CD4-positive, alpha-beta T cell treated with Interferon alpha-2 for 1 hour (primary cell): ENCODE data around the gene ZFHX3.

Experiments used
- DNase-seq, 2 donors: peaks; one replicate each; pipeline ENCODE4 v3.0.0-alpha.2; 2020 to 2022

ZFHX3 gene

GRCh38 chr16:73054498-73054812 is 6.5 kb upstream of the ZFHX3 start:
- DNase-seq = no peak

GRCh38 chr16:73054125-73054484 is 6.2 kb upstream of the ZFHX3 start:
- no peak for DNase-seq

- no peak for DNase-seq
Measured at GRCh38 chr16:73053364-73054124, 5.6 kb upstream of the ZFHX3 start.

- DNase-seq = no peak
Measured at GRCh38 chr16:73053038-73053363, 5.1 kb upstream of the ZFHX3 start.

- DNase-seq = no peak
Measured at GRCh38 chr16:73052576-73052975, 4.6 kb upstream of the ZFHX3 start.

GRCh38 chr16:73051961-73052360 is 4.0 kb upstream of the ZFHX3 start:
- no peak for DNase-seq

GRCh38 chr16:73051226-73051625 is 3.3 kb upstream of the ZFHX3 start:
- no peak for DNase-seq

- DNase-seq = no peak
Measured at GRCh38 chr16:73050201-73051099, 2.5 kb upstream of the ZFHX3 start.

GRCh38 chr16:73049511-73049910 is 1.6 kb upstream of the ZFHX3 start:
- DNase-seq = no peak

GRCh38 chr16:73049091-73049490 is 1.2 kb upstream of the ZFHX3 start:
- no peak for DNase-seq

GRCh38 chr16:73048292-73049080 is 558 bp upstream of the ZFHX3 start:
- DNase-seq = no peak

GRCh38 chr16:73047221-73047535 is 750 bp downstream of the ZFHX3 start:
- DNase-seq = no peak

- no peak for DNase-seq
Measured at GRCh38 chr16:73046849-73047214, 1.1 kb downstream of the ZFHX3 start.

- DNase-seq = no peak
Measured at GRCh38 chr16:73046202-73046848, 1.6 kb downstream of the ZFHX3 start.

- DNase-seq = no peak
Measured at GRCh38 chr16:73043828-73044467, 4.0 kb downstream of the ZFHX3 start.

GRCh38 chr16:73042807-73043206 is 5.1 kb downstream of the ZFHX3 start:
- no peak for DNase-seq

- no peak for DNase-seq
Measured at GRCh38 chr16:73041676-73042075, 6.3 kb downstream of the ZFHX3 start.

GRCh38 chr16:73040735-73041402 is 7.1 kb downstream of the ZFHX3 start:
- no peak for DNase-seq

- no peak for DNase-seq
Measured at GRCh38 chr16:73040136-73040535, 7.8 kb downstream of the ZFHX3 start.

GRCh38 chr16:73037845-73038570 is 9.9 kb downstream of the ZFHX3 start:
- no peak for DNase-seq

GRCh38 chr16:73037331-73037745 is 10.6 kb downstream of the ZFHX3 start:
- DNase-seq = no peak
